ENCODE measurements around the gene EMP2.

The EMP2 gene

GRCh38 chr16:10485698-10486382, 94.6 kb downstream of the EMP2 start:
- no peak for DNase-seq (ENCODE audit: low spot score)

DNA sequence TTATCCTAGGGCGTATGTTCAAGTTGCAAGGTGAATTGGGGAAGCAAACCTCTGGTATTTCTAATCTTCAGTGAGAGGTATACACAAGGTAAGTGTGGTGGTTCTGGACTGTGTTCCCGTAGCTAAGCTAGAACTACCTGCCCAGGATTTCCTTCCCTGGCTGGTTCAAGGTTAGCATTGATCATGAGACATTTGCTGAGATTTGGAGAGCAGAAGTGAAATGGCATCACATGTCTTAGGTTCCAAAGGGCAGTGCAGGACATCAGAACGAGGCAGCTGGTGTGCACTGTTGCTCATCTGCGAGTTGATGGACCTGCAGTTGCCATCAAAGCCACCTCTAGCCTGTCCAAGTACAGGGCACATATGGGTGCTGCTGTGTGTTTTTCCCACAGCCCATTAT, 95.2 kb downstream of the EMP2 start:
- no peak for DNase-seq (ENCODE audit: low spot score)

- no peak for DNase-seq (ENCODE audit: low spot score)
These were observed 100.2 kb downstream of the EMP2 start for GRCh38 chr16:10480151-10480550.

Data from RKO (cell line).